Activated naive CD4-positive, alpha-beta T cell treated with anti-CD3 and anti-CD28 coated beads, Interleukin-2, amount 50 U/mL, for 16 hours (primary cell): ENCODE data around the gene ACACB.

Source experiments
- DNase-seq: peaks from one replicate; pipeline ENCODE4 v3.0.0-alpha.2; 2020

ACACB gene

DNA sequence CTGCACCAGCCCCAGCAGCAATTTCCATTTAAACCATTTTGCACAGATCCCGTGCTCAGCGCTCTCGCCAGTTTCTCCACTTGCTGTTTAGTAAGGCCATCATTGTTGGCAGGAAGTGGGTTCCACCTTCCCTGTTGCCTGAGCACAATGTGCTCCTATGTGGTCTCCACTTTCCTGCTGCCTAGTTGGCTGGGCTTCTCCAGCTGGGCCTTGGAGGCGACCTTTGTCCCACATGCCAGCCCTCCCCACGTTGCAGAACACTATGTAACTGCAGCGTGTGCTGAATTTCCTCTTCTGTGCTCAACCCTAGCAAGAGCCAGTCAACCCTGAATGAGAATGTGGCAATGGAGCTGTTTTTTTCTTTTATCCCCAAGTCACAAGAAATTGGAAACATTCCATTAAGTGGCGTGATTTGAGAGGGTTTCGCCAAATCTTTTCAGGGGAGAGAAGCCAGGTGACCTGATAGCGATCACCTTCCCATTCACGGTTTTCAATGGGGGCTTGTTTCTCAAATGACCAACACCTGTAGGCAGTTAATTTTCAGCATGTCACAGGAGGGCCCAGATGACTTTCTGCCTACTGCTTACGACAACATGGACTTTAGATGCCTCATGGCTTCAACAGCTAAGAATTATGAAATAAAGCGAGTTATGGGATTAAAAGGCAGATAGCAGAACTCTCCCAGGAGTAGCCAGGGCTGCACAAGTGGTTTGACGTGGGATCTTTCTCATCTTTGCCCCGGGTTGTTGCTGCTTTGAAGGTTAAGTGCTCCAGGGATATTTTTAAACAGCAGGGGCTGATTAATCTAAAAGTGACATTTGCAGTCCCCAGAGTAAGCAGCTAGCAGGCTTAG is at the start of gene ACACB:
Gene ACACB (plus strand): TSS at position 830 of the 853 bp plus-strand sequence. CDS start 22,819 bp downstream, outside the sequence.
- no peak for DNase-seq

DNA sequence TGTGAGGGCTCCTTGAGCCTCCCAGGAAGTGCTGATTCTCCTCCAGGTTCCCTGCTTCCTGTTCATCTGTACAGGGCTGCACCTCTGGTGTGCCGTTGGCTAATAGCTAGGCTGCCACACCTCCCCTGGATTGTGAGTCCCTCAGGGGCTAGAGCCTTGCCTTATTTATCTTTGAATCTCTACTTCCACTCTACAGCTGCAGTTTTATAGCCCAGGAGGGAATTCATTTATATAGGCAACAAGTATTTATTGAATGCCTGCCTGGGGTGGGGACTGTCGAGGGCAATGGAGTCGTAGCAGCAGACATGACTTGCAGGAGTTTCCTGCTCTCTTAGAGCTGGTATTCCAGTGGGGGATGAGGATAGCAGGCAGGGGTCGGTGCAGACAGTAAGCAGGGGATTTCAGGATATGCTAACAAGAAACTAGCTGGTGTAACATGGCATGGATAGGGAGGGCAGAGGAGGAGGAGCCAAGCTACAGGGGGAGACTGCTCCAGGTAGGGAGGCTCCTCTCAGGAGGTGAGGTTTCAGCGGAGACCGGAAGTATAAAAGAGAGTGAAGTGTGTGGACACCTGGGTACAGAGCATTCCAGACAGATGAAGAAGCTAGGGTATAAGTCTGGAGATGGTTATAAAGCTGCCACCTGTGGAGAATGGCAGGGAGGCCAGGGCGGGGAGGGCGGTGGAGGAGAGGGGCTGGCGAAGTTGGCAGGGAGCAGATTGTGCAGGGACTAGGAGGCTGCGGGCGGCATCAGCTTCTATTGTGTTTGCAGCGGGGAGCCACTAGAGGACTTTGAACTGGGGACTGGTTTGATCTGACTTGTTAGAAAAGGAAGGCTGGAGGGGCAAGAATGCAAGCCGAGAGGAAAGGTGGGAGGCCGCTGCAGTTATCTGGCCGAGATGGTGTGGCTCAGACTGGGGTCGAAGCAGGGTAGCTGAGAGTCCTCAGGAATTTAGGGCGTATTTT is 46.8 kb upstream of the ACACB start:
- DNase-seq, result no peak

DNA sequence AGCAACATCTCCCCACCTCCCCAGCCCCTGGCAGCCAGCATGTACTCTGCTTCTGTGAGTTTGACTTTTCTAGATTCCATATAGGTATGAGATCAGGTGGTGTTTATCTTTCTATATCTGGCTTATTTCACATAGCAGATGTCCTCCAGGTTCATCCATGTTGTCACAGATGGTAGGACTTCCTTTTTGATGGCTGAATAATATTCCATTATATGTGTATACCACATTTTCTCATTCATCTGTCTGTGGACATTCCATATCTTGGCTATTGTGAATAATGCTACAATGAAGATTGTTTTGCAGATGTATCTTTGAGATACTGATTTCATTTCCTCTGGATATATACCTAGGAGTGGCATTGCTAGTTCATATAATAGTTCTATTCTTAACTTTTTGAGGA is 41.5 kb upstream of the ACACB start:
- DNase-seq, result no peak

DNA sequence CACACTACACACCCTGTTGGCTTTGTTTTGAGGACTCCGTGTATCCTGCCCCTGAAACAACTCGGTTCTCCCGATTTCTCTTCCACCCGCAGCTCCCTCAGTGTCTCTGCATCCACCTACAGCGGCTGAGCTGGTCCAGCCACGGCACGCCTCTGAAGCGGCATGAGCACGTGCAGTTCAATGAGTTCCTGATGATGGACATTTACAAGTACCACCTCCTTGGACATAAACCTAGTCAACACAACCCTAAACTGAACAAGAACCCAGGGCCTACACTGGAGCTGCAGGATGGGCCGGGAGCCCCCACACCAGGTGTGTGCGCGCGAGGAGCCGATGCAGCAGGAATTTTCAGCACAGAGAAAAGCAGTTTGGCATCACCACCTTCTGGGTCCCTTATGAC is 33.6 kb upstream of the ACACB start:
- no peak for DNase-seq

DNA sequence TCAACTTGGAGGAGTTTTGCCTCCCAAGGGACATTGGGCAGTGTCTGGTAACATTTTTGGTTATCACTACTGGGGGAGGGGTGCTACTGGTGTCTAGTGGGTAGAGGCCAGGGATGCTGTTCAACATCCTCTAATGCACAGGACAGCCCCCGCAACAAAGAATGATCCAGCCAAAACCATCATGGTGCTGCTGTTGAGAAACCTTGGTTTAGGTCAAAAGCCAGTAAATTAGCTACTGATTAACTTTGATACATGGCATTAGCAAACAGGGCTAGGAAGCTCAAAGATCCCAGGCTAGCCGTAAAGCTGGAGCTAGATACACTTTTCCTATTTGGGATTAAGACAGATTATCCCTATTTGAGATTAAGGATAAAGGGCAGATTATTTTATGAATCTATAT is 32.0 kb upstream of the ACACB start:
- no peak for DNase-seq

DNA sequence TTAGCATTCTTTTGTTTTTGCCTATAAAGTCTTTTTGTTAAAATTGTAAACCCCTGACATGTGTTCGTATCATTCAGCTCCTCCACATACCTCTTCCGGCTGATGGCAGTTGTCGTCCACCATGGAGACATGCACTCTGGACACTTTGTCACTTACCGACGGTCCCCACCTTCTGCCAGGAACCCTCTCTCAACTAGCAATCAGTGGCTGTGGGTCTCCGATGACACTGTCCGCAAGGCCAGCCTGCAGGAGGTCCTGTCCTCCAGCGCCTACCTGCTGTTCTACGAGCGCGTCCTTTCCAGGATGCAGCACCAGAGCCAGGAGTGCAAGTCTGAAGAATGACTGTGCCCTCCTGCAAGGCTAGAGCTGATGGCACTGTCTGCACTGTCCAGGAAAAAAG is 30.8 kb upstream of the ACACB start:
- no peak for DNase-seq

DNA sequence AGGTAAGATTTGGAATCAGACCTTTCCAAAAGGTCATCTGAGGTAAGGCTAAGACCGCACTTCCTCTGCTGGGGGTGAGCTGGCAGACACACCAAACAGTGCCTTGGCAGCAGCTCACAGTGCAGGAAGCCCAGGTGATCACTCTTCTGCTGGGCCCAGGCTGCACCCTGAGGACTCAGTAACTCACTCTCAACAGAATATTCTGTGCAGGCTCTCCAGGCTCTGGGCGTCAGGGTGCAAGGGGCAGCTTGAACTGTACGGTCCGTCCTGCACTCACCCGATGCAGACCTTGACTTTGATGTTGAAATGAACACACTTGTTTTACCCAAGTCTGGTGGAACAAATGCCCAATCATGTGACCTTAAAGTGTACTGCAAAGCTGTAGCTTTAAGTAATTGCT is 29.1 kb upstream of the ACACB start:
- DNase-seq, result no peak

DNA sequence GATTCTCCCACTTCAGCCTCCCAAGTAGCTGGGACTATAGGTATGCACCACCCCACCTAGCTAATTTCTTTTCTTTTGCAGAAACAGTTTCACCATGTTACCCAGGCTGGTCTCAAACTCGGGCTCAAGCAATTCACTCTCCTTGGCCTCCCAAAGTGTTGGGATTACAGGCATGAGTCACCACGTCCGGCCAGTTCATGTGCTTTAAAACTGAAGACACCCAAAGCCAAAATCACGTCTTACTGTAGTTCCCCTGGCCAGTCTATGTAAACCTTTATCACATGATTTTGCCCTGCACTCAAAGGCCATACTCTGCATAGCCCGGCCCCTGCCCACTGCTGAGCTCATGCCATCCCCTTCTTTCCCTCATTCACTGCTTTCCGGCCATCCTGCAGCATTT is 27.6 kb upstream of the ACACB start:
- no peak for DNase-seq

DNA sequence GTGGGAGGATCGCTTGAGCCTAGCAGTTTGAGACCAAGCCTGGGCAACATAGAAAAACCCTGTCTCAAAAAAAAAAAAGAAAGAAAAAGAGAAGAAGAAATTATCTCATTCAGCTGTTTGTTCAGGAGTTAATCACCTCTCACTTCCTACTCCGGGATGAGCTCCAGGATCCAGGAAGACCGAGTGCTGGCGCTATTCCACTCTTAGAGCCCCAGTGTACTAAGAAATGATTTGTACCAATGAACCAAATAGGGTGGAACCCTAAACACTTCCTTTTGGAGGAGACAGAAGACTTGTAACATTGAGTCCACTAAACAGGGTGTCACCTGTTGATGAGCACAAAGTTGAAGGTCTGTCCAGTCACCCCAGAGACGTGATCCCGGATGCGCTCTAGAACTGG is 26.7 kb upstream of the ACACB start:
- DNase-seq, result no peak

DNA sequence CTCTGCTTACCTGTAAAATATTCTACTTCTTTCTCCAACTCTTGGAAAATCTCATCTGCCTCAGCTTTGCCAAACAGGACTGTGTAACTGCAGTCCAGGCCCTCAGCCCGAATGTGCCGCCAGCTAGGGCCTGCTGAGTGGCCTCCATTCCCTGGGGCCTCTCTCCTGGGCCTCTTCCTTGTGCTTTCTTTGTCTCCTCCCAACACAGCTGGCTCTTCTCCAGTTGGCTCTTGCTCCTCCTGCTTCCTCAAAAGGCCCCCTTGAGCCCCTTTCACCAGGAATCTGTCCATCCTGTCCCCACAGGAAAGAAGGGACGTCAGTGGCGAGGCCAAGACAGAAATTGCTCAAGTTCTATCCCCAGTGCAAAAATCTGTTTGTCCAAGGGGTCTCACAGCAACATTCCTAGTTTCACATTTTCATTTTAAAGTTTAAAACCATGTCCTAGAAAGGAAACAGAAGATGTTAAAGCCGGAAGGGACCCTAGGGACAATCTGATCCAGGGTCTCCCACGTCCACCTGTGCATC is 23.8 kb upstream of the ACACB start:
- DNase-seq, result no peak

DNA sequence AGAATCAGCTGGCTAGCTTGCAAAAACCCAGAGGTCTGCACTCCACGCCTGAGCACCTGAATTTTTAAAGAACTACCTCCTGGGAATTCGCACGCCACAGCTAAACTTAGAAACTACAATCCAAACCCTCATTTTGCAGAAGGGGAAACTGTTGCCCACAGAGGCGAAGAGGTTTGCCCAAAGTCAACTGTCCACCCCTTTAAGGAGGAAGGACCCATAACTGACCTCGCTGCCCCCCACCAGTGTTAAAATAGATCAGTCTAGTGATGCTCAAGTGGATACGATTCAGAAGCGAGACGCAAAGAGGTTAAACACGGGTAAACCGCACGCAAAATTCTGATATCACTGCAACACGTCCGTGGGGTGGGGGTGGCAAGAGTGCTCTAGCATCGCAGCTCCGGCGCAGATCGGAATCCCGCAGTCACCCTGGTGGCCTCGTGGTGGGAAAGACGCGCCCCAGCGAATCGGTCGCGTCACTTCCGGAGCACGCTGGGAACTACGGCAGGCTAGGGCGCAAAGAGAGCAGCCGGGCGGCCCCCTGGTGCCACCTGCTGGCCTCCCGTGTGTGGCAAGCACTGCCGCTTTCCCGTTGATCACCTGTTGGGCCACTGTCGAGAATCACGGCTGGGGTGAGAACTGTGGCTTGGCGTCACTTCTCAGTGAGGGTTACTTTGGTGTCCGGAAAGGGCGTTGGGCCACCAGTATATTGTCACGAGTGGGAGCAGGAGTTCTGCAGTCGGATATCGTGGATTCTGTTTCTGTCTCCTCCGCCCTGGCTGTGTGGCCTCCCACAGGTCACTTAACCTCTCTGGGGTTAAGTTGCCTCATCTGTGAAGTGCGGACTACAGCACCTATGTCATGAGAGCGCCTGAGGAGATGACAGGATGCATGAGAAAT is 23.1 kb upstream of the ACACB start, which contains the start of gene ALKBH2:
Gene ALKBH2 (minus strand): TSS at position 451 of the 897 bp plus-strand sequence. CDS start 686 bp downstream, outside the sequence.
- DNase-seq, result peak; percentile 95

DNA sequence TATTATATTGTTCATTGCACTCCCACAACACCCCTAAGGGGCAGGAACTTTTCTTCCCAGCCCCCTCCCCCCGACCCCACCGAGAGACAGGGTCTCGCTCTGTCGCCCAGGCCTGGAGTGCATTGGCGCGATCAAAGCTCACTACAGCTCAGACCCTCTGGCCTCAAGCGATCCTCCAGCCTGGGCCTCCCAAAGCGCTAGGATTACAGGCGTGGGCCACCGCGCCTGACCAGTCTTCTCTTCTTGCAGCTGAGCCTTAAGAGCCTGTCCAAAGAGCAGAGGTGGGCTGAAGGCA is 19.3 kb upstream of the ACACB start:
- no peak for DNase-seq

DNA sequence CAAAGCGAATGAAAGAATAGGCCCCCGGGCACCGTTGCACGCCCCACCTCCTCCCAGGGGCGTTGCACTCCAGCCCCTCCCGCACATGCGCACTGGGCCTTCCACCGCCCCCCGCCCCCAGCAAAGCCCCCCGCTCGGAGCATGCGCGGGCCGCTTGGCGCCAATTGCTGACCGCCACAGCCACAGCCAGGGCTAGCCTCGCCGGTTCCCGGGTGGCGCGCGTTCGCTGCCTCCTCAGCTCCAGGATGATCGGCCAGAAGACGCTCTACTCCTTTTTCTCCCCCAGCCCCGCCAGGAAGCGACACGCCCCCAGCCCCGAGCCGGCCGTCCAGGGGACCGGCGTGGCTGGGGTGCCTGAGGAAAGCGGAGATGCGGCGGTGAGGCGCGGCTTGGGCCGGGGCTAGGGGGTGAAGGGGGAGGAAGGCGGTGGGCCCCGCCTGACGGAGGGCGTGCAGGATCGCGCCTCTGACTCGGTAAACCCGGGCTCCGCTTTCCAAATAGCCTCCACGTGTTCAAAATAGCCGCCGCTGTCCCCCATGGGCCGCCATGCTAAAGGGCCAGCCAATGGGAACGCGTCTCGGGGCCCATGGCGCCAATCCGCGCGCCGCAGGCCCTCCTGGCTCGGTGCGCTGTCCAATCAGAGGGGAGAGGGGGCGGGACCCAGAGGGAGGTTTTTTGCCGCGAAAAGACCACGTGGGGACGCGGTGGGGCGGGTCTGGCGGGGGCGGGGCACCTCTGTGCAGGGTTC is 18.8 kb upstream of the ACACB start, which contains the start of gene UNG:
Gene UNG (plus strand): TSS at position 163 of the 748 bp plus-strand sequence. CDS start 83 bp downstream, at position 246.
- peak; percentile 98 for DNase-seq

DNA sequence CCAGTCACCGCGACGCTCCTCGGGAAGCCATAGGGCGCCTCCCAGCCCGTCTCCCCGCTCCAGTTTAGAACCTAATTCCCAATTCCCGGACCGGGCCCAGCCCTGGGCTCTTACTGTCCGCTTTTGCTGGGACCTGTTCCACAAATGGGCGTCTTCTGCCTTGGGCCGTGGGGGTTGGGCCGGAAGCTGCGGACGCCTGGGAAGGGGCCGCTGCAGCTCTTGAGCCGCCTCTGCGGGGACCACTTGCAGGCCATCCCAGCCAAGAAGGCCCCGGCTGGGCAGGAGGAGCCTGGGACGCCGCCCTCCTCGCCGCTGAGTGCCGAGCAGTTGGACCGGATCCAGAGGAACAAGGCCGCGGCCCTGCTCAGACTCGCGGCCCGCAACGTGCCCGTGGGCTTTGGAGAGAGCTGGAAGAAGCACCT is 18.2 kb upstream of the ACACB start:
- no peak for DNase-seq

DNA sequence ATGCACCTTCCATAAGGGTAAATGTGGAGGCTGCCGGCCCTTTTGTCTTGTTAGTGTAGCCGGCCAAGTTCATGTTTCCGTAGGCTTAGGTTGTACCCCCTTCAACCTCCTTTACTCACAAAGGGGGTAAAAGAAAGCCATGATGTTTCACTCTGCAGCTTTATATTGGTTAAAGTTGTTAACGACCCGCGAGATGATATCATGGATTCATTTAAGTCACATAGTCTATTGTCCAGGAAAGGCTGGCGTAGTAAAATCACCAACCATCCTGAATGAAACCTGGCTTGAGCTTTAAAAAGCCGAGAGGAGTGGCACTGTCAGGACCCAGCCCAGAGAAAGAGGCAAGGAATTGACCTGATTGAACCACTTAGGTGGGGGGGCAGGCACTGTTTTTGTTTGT is 17.7 kb upstream of the ACACB start:
- DNase-seq, result no peak

DNA sequence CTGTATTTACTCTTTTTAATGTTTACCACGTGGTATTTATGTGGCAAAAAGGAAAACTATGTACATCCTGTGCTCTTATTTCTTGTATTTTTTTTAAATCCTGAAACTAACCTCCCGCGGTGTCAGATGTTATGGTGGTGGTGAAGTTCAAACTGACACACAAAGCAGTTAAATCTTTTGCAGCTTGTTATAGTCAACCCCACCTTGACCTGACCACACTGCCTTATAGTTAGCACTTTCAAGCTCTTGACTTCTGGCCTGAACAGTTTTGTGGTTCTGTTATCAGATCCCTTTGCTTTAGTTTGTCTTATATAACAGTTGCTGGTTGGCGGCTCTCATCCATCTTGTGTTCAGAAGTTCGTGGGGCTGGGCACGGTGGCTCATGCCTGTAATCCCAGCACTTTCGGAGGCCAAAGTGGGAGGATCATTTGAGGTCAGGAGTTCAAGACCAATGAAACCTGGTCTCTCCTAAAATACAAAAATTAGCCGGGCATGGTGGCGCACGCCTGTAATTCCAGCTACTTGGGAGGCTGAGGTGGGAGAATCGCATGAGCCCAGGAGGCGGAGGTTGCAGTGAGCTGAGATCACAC is 16.9 kb upstream of the ACACB start:
- DNase-seq, result no peak

DNA sequence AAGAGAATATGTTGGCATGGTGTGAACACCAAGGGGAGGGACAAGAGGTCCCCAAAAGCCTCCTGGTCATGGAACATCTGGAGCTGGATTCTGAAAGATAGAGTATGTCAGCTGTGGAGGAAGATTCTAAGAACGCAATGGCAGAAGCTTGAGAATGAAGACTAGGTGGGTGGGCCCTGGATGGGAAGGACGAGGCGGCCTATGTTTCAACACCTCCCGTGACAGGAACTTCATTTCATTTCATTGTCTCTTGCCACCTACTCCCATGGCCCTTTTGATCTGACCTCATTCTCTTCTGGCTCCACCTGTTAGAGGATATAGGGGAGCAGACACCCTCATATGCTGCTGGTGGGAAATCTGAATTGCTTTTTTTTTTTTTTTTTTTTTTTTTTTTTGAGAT is 15.6 kb upstream of the ACACB start:
- no peak for DNase-seq

DNA sequence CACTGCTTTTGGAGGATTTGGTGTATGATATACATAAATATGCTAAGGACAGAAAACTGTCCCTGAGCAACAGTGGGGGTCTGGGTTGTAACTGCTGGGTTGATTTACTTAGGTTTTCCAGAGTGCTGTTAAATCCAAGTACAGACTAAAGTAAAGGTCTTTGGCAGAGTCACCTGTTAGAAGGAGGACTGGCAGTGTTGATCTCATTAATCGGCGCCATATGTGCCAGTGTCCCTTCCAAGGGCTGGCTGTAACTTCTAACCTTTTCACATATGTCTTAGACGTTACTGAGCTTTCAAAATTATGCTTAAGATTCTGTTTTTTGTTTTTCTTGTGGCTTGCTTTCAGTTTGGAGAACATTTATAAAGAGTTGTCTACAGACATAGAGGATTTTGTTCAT is 13.9 kb upstream of the ACACB start:
- no peak for DNase-seq

DNA sequence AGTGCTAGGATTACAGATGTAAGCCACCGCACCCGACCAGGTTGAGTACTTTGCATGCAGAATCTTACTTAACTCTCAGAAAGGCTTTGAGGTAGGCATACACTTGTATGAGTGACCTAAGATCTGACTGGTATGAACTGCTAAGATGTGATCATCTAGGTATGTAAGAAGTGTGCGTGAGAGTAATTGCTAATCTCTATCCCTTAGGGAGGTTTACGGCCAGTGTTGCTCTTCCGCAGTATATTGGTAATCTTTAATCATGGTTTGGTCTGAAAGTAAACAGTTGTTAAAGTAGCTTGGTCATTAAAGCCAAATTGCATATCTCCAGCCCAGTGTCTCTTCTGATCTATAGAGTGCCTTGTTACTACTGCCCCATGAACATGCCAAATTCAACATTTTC is 11.2 kb upstream of the ACACB start:
- DNase-seq, result no peak

DNA sequence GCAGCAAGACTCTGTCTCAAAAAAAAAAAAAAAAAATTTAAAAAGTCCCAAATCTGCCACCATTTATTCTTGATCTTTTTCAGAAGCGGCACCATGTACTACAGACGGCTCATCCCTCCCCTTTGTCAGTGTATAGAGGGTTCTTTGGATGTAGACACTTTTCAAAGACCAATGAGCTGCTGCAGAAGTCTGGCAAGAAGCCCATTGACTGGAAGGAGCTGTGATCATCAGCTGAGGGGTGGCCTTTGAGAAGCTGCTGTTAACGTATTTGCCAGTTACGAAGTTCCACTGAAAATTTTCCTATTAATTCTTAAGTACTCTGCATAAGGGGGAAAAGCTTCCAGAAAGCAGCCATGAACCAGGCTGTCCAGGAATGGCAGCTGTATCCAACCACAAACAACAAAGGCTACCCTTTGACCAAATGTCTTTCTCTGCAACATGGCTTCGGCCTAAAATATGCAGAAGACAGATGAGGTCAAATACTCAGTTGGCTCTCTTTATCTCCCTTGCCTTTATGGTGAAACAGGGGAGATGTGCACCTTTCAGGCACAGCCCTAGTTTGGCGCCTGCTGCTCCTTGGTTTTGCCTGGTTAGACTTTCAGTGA is 6.5 kb upstream of the ACACB start:
- no peak for DNase-seq

DNA sequence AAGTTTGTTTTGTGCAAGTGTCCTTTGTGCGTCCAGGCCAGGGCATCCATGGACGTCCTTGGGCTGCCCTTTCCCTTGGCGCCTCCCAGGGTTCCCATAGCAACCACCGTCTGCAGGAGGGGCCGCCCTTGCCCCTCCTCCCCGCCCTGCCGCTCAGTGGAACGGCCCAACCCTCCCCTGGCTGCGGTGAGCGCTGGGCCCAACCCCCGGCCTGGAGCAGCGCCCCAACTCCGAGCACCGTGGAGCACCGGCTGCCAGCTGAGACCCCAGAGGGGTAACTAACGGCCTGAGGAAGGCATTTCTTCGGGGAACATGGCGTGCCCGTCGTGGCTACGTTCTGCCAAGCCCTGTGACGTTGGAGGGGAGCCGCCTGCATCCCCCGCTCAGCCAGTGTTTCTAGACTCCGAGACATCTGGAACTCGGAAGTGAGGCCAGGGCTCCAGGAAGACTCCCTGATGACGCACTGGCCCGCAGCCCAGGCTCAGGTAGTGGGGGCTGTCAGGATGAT is 5.3 kb upstream of the ACACB start:
- peak; percentile 49 for DNase-seq
